HEK293 (cell line): Measurements from ENCODE around the gene RAD9B.

ENCODE experiments used
- FEZF1 ChIP-seq: fragments of 450-650 bp; formaldehyde crosslinking; IDR thresholded peaks from 2 replicates; pipeline ENCODE4 v1.5.1; 2016; ENCODE audit warnings: missing biosample characterization, missing genetic modification characterization
- GLI2 ChIP-seq: fragments of 450-650 bp; formaldehyde crosslinking; IDR thresholded peaks from 2 replicates; pipeline ENCODE4; 2017; ENCODE audit warnings: missing biosample characterization, missing genetic modification characterization, low read depth, borderline replicate concordance
- GLIS2 ChIP-seq: fragments of 450-650 bp; formaldehyde crosslinking; IDR thresholded peaks from 2 replicates; pipeline ENCODE4 v1.5.1; 2016; ENCODE audit warnings: missing biosample characterization, missing genetic modification characterization
- KLF10 ChIP-seq: fragments of 450-650 bp; IDR thresholded peaks from 2 replicates; pipeline ENCODE4 v1.5.1; 2018; ENCODE audit warnings: missing biosample characterization, mild to moderate bottlenecking, missing genetic modification characterization
- KLF7 ChIP-seq: fragments of 450-650 bp; formaldehyde crosslinking; IDR thresholded peaks from 2 replicates; pipeline ENCODE4 v1.5.1; 2016; ENCODE audit warnings: missing biosample characterization, missing genetic modification characterization, borderline replicate concordance
- SCRT1 ChIP-seq: fragments of 450-650 bp; formaldehyde crosslinking; IDR thresholded peaks from 2 replicates; pipeline ENCODE4 v1.5.1; 2016; ENCODE audit warnings: missing biosample characterization, missing genetic modification characterization, borderline replicate concordance
- SCRT2 ChIP-seq: fragments of 450-650 bp; formaldehyde crosslinking; IDR thresholded peaks from 2 replicates; pipeline ENCODE4 v1.5.1; 2016; ENCODE audit warnings: missing biosample characterization, missing genetic modification characterization
- SP2 ChIP-seq: fragments of 450-650 bp; formaldehyde crosslinking; IDR thresholded peaks from 2 replicates; pipeline ENCODE4 v1.5.1; 2016; ENCODE audit warnings: missing biosample characterization, missing genetic modification characterization
- SP3 ChIP-seq: fragments of 450-650 bp; formaldehyde crosslinking; IDR thresholded peaks from 2 replicates; pipeline ENCODE4 v1.5.1; 2016; ENCODE audit warnings: missing biosample characterization, missing genetic modification characterization
- ZEB2 ChIP-seq: fragments of 450-650 bp; formaldehyde crosslinking; IDR thresholded peaks from 2 replicates; pipeline ENCODE4 v1.5.1; 2016; ENCODE audit warnings: missing biosample characterization, missing genetic modification characterization
- ZNF114 ChIP-seq: fragments of 450-650 bp; formaldehyde crosslinking; IDR thresholded peaks from 2 replicates; pipeline ENCODE4 v1.5.0; 2017; ENCODE audit warnings: missing biosample characterization, missing genetic modification characterization
- ZNF16 ChIP-seq: fragments of 450-650 bp; formaldehyde crosslinking; IDR thresholded peaks from 2 replicates; pipeline ENCODE4 v1.5.1; 2016; ENCODE audit warnings: low read depth, missing biosample characterization, missing genetic modification characterization
- ZNF175 ChIP-seq: fragments of 450-650 bp; formaldehyde crosslinking; IDR thresholded peaks from 2 replicates; pipeline ENCODE4 v1.5.1; 2016; ENCODE audit warnings: missing biosample characterization, missing genetic modification characterization
- ZNF214 ChIP-seq: fragments of 450-650 bp; formaldehyde crosslinking; IDR thresholded peaks from 2 replicates; pipeline ENCODE4 v1.5.1; 2017; ENCODE audit warnings: missing biosample characterization, mild to moderate bottlenecking, missing genetic modification characterization, borderline replicate concordance
- ZNF239 ChIP-seq: fragments of 450-650 bp; formaldehyde crosslinking; IDR thresholded peaks from 2 replicates; pipeline ENCODE4 v1.5.1; 2016; ENCODE audit warnings: missing biosample characterization, missing genetic modification characterization
- ZNF311 ChIP-seq: fragments of 450-650 bp; formaldehyde crosslinking; IDR thresholded peaks from 2 replicates; pipeline ENCODE4 v1.5.1; 2017; ENCODE audit warnings: missing biosample characterization, missing genetic modification characterization, borderline replicate concordance
- ZNF404 ChIP-seq: fragments of 450-650 bp; formaldehyde crosslinking; IDR thresholded peaks from 2 replicates; pipeline ENCODE4 v1.5.1; 2017; ENCODE audit warnings: missing biosample characterization, missing genetic modification characterization
- ZNF426 ChIP-seq: fragments of 450-650 bp; formaldehyde crosslinking; IDR thresholded peaks from 2 replicates; pipeline ENCODE4 v1.5.1; 2017; ENCODE audit warnings: missing biosample characterization, missing genetic modification characterization, mild to moderate bottlenecking, inconsistent platforms, moderate library complexity
- ZNF473 ChIP-seq: fragments of 450-650 bp; formaldehyde crosslinking; IDR thresholded peaks from 2 replicates; pipeline ENCODE4 v1.5.1; 2017; ENCODE audit warnings: missing biosample characterization, missing genetic modification characterization
- ZNF501 ChIP-seq: fragments of 450-650 bp; formaldehyde crosslinking; IDR thresholded peaks from 2 replicates; pipeline ENCODE4 v1.5.1; 2016; ENCODE audit warnings: missing biosample characterization, missing genetic modification characterization
- ZNF629 ChIP-seq: fragments of 450-650 bp; formaldehyde crosslinking; IDR thresholded peaks from 2 replicates; pipeline ENCODE4 v1.5.1; 2017; ENCODE audit warnings: missing biosample characterization, missing genetic modification characterization
- ZNF654 ChIP-seq: fragments of 450-650 bp; formaldehyde crosslinking; IDR thresholded peaks from 2 replicates; pipeline ENCODE4 v1.5.1; 2016; ENCODE audit warnings: low read depth, missing biosample characterization, missing genetic modification characterization
- ZNF660 ChIP-seq: fragments of 450-650 bp; IDR thresholded peaks from 2 replicates; pipeline ENCODE4 v1.5.1; 2018; ENCODE audit warnings: missing biosample characterization, mild to moderate bottlenecking, missing genetic modification characterization
- ZNF843 ChIP-seq: fragments of 450-650 bp; formaldehyde crosslinking; IDR thresholded peaks from 2 replicates; pipeline ENCODE4 v1.5.1; 2016; ENCODE audit warnings: missing biosample characterization, missing genetic modification characterization
- TF ChIP-seq, protein P1 (sequence below): fragments of 450-650 bp; formaldehyde crosslinking; IDR thresholded peaks from 2 replicates; pipeline ENCODE4 v1.5.1; 2017; ENCODE audit warnings: missing biosample characterization, missing genetic modification characterization
- TF ChIP-seq, protein P2 (sequence below): fragments of 450-650 bp; formaldehyde crosslinking; IDR thresholded peaks from 2 replicates; pipeline ENCODE4 v1.5.1; 2017; ENCODE audit warnings: missing biosample characterization, missing genetic modification characterization
- TF ChIP-seq, protein P3 (sequence below): fragments of 450-650 bp; formaldehyde crosslinking; IDR thresholded peaks from 2 replicates; pipeline ENCODE4 v1.5.1; 2016; ENCODE audit warnings: missing biosample characterization, missing genetic modification characterization, low read depth
- TF ChIP-seq, protein P4 (sequence below): fragments of 450-650 bp; formaldehyde crosslinking; IDR thresholded peaks from 2 replicates; pipeline ENCODE4 v1.5.1; 2016; ENCODE audit warnings: missing biosample characterization, missing genetic modification characterization
- TF ChIP-seq, protein P5 (sequence below): fragments of 450-650 bp; formaldehyde crosslinking; IDR thresholded peaks from 2 replicates; pipeline ENCODE4 v1.5.1; 2016; ENCODE audit warnings: missing biosample characterization, missing genetic modification characterization
- TF ChIP-seq, protein P6 (sequence below): fragments of 450-650 bp; formaldehyde crosslinking; IDR thresholded peaks from 2 replicates; pipeline ENCODE4 v1.5.1; 2016; ENCODE audit warnings: missing biosample characterization, missing genetic modification characterization
- TF ChIP-seq, protein P7 (sequence below): fragments of 450-650 bp; formaldehyde crosslinking; IDR thresholded peaks from 2 replicates; pipeline ENCODE4 v1.5.1; 2017; ENCODE audit warnings: missing biosample characterization, missing genetic modification characterization

The RAD9B gene

DNA sequence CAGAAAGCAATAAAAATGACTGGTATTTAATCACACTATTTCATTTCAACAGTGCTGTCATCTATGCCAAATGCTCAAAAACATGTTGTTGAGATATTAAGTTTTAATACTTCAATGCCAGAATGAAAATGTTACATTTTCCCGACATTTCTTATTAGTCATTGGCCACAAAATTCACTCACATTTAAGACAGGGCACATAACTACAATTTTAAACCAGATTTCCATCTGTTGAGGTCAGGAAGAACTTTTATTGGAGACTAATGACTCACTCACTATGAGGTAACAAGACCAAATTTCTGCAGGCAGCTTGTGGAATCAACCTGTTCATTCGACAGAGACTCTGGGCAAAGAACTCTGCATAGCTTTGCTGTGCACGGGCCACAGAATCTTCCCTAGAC is 44.2 kb downstream of the RAD9B start (continued):
- TF ChIP-seq, protein P1, sequence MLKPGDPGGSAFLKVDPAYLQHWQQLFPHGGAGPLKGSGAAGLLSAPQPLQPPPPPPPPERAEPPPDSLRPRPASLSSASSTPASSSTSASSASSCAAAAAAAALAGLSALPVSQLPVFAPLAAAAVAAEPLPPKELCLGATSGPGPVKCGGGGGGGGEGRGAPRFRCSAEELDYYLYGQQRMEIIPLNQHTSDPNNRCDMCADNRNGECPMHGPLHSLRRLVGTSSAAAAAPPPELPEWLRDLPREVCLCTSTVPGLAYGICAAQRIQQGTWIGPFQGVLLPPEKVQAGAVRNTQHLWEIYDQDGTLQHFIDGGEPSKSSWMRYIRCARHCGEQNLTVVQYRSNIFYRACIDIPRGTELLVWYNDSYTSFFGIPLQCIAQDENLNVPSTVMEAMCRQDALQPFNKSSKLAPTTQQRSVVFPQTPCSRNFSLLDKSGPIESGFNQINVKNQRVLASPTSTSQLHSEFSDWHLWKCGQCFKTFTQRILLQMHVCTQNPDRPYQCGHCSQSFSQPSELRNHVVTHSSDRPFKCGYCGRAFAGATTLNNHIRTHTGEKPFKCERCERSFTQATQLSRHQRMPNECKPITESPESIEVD, result peak; percentile 95
- TF ChIP-seq, protein P2, sequence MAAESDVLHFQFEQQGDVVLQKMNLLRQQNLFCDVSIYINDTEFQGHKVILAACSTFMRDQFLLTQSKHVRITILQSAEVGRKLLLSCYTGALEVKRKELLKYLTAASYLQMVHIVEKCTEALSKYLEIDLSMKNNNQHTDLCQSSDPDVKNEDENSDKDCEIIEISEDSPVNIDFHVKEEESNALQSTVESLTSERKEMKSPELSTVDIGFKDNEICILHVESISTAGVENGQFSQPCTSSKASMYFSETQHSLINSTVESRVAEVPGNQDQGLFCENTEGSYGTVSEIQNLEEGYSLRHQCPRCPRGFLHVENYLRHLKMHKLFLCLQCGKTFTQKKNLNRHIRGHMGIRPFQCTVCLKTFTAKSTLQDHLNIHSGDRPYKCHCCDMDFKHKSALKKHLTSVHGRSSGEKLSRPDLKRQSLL, result no peak
- no peak for TF ChIP-seq ZNF114
- TF ChIP-seq KLF10 (tag by site-specific recombination), result no peak
- peak; percentile 99 for TF ChIP-seq SCRT2
- no peak for TF ChIP-seq GLIS2 (tag by site-specific recombination)
- no peak for TF ChIP-seq ZNF843 (tag by site-specific recombination)
- TF ChIP-seq, protein P3, sequence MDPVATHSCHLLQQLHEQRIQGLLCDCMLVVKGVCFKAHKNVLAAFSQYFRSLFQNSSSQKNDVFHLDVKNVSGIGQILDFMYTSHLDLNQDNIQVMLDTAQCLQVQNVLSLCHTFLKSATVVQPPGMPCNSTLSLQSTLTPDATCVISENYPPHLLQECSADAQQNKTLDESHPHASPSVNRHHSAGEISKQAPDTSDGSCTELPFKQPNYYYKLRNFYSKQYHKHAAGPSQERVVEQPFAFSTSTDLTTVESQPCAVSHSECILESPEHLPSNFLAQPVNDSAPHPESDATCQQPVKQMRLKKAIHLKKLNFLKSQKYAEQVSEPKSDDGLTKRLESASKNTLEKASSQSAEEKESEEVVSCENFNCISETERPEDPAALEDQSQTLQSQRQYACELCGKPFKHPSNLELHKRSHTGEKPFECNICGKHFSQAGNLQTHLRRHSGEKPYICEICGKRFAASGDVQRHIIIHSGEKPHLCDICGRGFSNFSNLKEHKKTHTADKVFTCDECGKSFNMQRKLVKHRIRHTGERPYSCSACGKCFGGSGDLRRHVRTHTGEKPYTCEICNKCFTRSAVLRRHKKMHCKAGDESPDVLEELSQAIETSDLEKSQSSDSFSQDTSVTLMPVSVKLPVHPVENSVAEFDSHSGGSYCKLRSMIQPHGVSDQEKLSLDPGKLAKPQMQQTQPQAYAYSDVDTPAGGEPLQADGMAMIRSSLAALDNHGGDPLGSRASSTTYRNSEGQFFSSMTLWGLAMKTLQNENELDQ (tag by site-specific recombination), result no peak
- TF ChIP-seq ZNF473, result no peak
- no peak for TF ChIP-seq ZNF16 (tag by site-specific recombination)
- TF ChIP-seq FEZF1, result no peak
- no peak for TF ChIP-seq SP3 (tag by site-specific recombination)
- TF ChIP-seq ZNF311, result no peak
- TF ChIP-seq, protein P4, sequence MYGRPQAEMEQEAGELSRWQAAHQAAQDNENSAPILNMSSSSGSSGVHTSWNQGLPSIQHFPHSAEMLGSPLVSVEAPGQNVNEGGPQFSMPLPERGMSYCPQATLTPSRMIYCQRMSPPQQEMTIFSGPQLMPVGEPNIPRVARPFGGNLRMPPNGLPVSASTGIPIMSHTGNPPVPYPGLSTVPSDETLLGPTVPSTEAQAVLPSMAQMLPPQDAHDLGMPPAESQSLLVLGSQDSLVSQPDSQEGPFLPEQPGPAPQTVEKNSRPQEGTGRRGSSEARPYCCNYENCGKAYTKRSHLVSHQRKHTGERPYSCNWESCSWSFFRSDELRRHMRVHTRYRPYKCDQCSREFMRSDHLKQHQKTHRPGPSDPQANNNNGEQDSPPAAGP (tag by site-specific recombination), result no peak
- TF ChIP-seq ZNF239 (tag by site-specific recombination), result no peak
- peak; percentile 76; the same call in 1 of the 2 replicates for TF ChIP-seq ZNF660 (tag by site-specific recombination)
- no peak for TF ChIP-seq GLI2 (tag by site-specific recombination)
- TF ChIP-seq ZNF501 (tag by site-specific recombination), result no peak
- TF ChIP-seq ZNF404, result no peak
- TF ChIP-seq ZNF654 (tag by site-specific recombination), result no peak
- peak; percentile 91 for TF ChIP-seq ZNF629 (tag by site-specific recombination)
- peak; percentile 93 for TF ChIP-seq SCRT1 (tag by site-specific recombination)
- peak; percentile 69 for TF ChIP-seq ZEB2
- TF ChIP-seq, protein P5, sequence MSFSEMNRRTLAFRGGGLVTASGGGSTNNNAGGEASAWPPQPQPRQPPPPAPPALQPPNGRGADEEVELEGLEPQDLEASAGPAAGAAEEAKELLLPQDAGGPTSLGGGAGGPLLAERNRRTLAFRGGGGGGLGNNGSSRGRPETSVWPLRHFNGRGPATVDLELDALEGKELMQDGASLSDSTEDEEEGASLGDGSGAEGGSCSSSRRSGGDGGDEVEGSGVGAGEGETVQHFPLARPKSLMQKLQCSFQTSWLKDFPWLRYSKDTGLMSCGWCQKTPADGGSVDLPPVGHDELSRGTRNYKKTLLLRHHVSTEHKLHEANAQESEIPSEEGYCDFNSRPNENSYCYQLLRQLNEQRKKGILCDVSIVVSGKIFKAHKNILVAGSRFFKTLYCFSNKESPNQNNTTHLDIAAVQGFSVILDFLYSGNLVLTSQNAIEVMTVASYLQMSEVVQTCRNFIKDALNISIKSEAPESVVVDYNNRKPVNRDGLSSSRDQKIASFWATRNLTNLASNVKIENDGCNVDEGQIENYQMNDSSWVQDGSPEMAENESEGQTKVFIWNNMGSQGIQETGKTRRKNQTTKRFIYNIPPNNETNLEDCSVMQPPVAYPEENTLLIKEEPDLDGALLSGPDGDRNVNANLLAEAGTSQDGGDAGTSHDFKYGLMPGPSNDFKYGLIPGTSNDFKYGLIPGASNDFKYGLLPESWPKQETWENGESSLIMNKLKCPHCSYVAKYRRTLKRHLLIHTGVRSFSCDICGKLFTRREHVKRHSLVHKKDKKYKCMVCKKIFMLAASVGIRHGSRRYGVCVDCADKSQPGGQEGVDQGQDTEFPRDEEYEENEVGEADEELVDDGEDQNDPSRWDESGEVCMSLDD, result no peak
- TF ChIP-seq ZNF214 (tag by site-specific recombination), result no peak
- no peak for TF ChIP-seq SP2 (tag by site-specific recombination)
- no peak for TF ChIP-seq KLF7 (tag by site-specific recombination)
- TF ChIP-seq, protein P6, sequence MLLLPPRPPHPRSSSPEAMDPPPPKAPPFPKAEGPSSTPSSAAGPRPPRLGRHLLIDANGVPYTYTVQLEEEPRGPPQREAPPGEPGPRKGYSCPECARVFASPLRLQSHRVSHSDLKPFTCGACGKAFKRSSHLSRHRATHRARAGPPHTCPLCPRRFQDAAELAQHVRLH (tag by site-specific recombination), result no peak
- TF ChIP-seq, protein P7, sequence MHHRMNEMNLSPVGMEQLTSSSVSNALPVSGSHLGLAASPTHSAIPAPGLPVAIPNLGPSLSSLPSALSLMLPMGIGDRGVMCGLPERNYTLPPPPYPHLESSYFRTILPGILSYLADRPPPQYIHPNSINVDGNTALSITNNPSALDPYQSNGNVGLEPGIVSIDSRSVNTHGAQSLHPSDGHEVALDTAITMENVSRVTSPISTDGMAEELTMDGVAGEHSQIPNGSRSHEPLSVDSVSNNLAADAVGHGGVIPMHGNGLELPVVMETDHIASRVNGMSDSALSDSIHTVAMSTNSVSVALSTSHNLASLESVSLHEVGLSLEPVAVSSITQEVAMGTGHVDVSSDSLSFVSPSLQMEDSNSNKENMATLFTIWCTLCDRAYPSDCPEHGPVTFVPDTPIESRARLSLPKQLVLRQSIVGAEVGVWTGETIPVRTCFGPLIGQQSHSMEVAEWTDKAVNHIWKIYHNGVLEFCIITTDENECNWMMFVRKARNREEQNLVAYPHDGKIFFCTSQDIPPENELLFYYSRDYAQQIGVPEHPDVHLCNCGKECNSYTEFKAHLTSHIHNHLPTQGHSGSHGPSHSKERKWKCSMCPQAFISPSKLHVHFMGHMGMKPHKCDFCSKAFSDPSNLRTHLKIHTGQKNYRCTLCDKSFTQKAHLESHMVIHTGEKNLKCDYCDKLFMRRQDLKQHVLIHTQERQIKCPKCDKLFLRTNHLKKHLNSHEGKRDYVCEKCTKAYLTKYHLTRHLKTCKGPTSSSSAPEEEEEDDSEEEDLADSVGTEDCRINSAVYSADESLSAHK (tag by site-specific recombination), result no peak
- no peak for TF ChIP-seq ZNF175
- no peak for TF ChIP-seq ZNF426
